ENCODE data around the gene CYSRT1.

CYSRT1 gene

GRCh38 chr9:137224830-137225694 lies at the start of gene CYSRT1:
TSS of gene CYSRT1 (plus strand) at chr9:137225174. CDS start at chr9:137225622, 448 bp downstream.
- no peak for DNase-seq

GRCh38 chr9:137175345-137175961 lies 49.5 kb upstream of the CYSRT1 start:
- no peak for DNase-seq

- no peak for DNase-seq
Observed at GRCh38 chr9:137176302-137177182, 48.4 kb upstream of the CYSRT1 start.

GRCh38 chr9:137178201-137178938 lies 46.6 kb upstream of the CYSRT1 start:
- DNase-seq: no peak

GRCh38 chr9:137178939-137179630 lies 45.9 kb upstream of the CYSRT1 start:
- no peak for DNase-seq

- DNase-seq: no peak
Observed at GRCh38 chr9:137179761-137180160, 45.2 kb upstream of the CYSRT1 start.

GRCh38 chr9:137180491-137180890 lies 44.5 kb upstream of the CYSRT1 start:
- DNase-seq: no peak

- no peak for DNase-seq
Observed at GRCh38 chr9:137181680-137182079, 43.3 kb upstream of the CYSRT1 start.

GRCh38 chr9:137182836-137183235 lies 42.1 kb upstream of the CYSRT1 start:
- DNase-seq: no peak

- DNase-seq: no peak
Observed at GRCh38 chr9:137183980-137184595, 40.9 kb upstream of the CYSRT1 start.

- DNase-seq: no peak
Observed at GRCh38 chr9:137184881-137185660, 39.9 kb upstream of the CYSRT1 start.

GRCh38 chr9:137185921-137186320 lies 39.1 kb upstream of the CYSRT1 start:
- no peak for DNase-seq

- no peak for DNase-seq
Observed at GRCh38 chr9:137186385-137186784, 38.6 kb upstream of the CYSRT1 start.

GRCh38 chr9:137187386-137187785 lies 37.6 kb upstream of the CYSRT1 start:
- no peak for DNase-seq

GRCh38 chr9:137188086-137188489 lies 36.9 kb upstream of the CYSRT1 start:
- no peak for DNase-seq

- peak; percentile 77 for DNase-seq
Observed at GRCh38 chr9:137188490-137189296, 36.3 kb upstream of the CYSRT1 start, which contains the start of the genes ANAPC2 and SSNA1. TSS of gene ANAPC2 (minus strand) at chr9:137188560. CDS start at chr9:137188532, 28 bp downstream. TSS of gene SSNA1 (plus strand) at chr9:137188676. CDS start at chr9:137188727, 51 bp downstream.

GRCh38 chr9:137189297-137190295 lies 35.4 kb upstream of the CYSRT1 start:
- no peak for DNase-seq

GRCh38 chr9:137190315-137190856 lies 34.6 kb upstream of the CYSRT1 start:
- no peak for DNase-seq
